ENCODE measurements around the gene DLG2.

DNA sequence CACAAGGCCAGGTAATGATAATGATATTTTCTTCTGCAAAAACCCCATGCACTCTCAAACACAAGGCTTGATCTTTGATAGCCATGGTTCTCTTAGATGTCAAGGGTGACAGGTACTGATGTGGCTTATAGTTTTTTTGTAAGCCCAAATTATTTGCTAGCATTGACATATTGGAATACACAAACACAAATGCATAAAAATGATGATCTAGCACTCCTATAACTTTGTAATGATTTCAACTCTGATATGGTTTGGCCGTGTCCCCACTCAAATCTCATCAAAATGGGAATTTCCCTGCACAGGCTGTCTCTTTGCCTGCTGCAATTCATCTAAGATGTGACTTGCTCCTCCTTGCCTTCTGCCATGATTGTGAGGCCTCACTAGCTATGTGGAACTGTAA, 1768.5 kb downstream of the DLG2 start:
- TF ChIP-seq, protein P1, sequence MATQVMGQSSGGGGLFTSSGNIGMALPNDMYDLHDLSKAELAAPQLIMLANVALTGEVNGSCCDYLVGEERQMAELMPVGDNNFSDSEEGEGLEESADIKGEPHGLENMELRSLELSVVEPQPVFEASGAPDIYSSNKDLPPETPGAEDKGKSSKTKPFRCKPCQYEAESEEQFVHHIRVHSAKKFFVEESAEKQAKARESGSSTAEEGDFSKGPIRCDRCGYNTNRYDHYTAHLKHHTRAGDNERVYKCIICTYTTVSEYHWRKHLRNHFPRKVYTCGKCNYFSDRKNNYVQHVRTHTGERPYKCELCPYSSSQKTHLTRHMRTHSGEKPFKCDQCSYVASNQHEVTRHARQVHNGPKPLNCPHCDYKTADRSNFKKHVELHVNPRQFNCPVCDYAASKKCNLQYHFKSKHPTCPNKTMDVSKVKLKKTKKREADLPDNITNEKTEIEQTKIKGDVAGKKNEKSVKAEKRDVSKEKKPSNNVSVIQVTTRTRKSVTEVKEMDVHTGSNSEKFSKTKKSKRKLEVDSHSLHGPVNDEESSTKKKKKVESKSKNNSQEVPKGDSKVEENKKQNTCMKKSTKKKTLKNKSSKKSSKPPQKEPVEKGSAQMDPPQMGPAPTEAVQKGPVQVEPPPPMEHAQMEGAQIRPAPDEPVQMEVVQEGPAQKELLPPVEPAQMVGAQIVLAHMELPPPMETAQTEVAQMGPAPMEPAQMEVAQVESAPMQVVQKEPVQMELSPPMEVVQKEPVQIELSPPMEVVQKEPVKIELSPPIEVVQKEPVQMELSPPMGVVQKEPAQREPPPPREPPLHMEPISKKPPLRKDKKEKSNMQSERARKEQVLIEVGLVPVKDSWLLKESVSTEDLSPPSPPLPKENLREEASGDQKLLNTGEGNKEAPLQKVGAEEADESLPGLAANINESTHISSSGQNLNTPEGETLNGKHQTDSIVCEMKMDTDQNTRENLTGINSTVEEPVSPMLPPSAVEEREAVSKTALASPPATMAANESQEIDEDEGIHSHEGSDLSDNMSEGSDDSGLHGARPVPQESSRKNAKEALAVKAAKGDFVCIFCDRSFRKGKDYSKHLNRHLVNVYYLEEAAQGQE (IDR thresholded peaks at IDR 0.05; ENCODE audit: insufficient replicate concordance, low read depth), result no peak
- TF ChIP-seq, protein P2, sequence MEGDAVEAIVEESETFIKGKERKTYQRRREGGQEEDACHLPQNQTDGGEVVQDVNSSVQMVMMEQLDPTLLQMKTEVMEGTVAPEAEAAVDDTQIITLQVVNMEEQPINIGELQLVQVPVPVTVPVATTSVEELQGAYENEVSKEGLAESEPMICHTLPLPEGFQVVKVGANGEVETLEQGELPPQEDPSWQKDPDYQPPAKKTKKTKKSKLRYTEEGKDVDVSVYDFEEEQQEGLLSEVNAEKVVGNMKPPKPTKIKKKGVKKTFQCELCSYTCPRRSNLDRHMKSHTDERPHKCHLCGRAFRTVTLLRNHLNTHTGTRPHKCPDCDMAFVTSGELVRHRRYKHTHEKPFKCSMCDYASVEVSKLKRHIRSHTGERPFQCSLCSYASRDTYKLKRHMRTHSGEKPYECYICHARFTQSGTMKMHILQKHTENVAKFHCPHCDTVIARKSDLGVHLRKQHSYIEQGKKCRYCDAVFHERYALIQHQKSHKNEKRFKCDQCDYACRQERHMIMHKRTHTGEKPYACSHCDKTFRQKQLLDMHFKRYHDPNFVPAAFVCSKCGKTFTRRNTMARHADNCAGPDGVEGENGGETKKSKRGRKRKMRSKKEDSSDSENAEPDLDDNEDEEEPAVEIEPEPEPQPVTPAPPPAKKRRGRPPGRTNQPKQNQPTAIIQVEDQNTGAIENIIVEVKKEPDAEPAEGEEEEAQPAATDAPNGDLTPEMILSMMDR (IDR thresholded peaks at IDR 0.05; ENCODE audit: insufficient read depth, low read length), result no peak
